HG03135 (cell line): Measurements from ENCODE around the gene KIF19.
"Not testable (repeated sequence)": the region's sequence is repeated elsewhere in the genome, so short reads cannot be mapped to it uniquely, and the experiment has no call there.

ENCODE experiments used
- ATAC-seq: cut with Tn5 transposase; IDR thresholded peaks from one replicate; pipeline ENCODE4 v1.9.1; 2021; ENCODE audit warnings: mild to moderate bottlenecking, moderate library complexity; ENCODE audit not compliant: unreplicated experiment

Gene KIF19

GRCh38 chr17:74386386-74386785 lies 60.4 kb downstream of the KIF19 start:
- no peak for ATAC-seq

- ATAC-seq, result no peak
These were observed 61.6 kb downstream of the KIF19 start for GRCh38 chr17:74387365-74388218.

GRCh38 chr17:74389084-74389753 lies 63.2 kb downstream of the KIF19 start:
- no peak for ATAC-seq

GRCh38 chr17:74389937-74390679 lies 64.1 kb downstream of the KIF19 start:
- no peak for ATAC-seq

- ATAC-seq, result no peak
These were observed 64.9 kb downstream of the KIF19 start for GRCh38 chr17:74390680-74391653.

GRCh38 chr17:74391771-74392170 lies 65.7 kb downstream of the KIF19 start:
- no peak for ATAC-seq

GRCh38 chr17:74392848-74393247 lies 66.8 kb downstream of the KIF19 start:
- ATAC-seq, result no peak

GRCh38 chr17:74393346-74393942 lies 67.4 kb downstream of the KIF19 start:
- no peak for ATAC-seq

GRCh38 chr17:74394275-74394950 lies 68.4 kb downstream of the KIF19 start:
- ATAC-seq, result no peak

GRCh38 chr17:74394977-74395376 lies 69.0 kb downstream of the KIF19 start:
- ATAC-seq, result no peak

- no peak for ATAC-seq
These were observed 70.5 kb downstream of the KIF19 start for GRCh38 chr17:74396567-74396966.

- ATAC-seq, result no peak
These were observed 76.0 kb downstream of the KIF19 start for GRCh38 chr17:74402048-74402447.

GRCh38 chr17:74403512-74404137 lies 77.6 kb downstream of the KIF19 start:
- no peak for ATAC-seq

GRCh38 chr17:74404218-74404617 lies 78.2 kb downstream of the KIF19 start:
- no peak for ATAC-seq

GRCh38 chr17:74404789-74405188 lies 78.8 kb downstream of the KIF19 start:
- no peak for ATAC-seq

GRCh38 chr17:74405311-74405710 lies 79.3 kb downstream of the KIF19 start:
- not testable (repeated sequence) for ATAC-seq
